Endothelial cell of umbilical vein (primary cell): ENCODE results near the gene TPK1. TPM values are rescaled to one million over a fixed set of nuclear protein-coding genes. Genes with fewer than 3 reads are reported as not detected.

Source experiments
- BruUV-seq: library from RNA; stranded (reverse); fragments of 400-500 nt; replicated peaks from 2 replicates; lab custom pipeline; 2021; lab: Mats Ljungman, UMichigan
- CTCF ChIA-PET: fragments of 300-600, 350-600 bp; sonication (Branson Sonifier 250); formaldehyde crosslinking; loops from one replicate; lab custom pipeline; 2021; ENCODE audit warnings: antibody characterized with exemption, inconsistent platforms; lab: Charles Lee
- POLR2A ChIA-PET: fragments of 300-600, 350-600 bp; sonication (Branson Sonifier 250); formaldehyde crosslinking; loops from one replicate; lab custom pipeline; 2021; ENCODE audit warnings: antibody characterized with exemption, inconsistent platforms; lab: Charles Lee
- DNase-seq: peaks from one replicate; pipeline ENCODE4 v3.0.0-alpha.2; 2011; ENCODE audit warnings: low read depth, low spot score
- FAIRE-seq: peaks from 2 replicates; lab custom pipeline; 2011; peaks lifted over from hg19 to GRCh38; lab: Jason Lieb, UNC
- H2AFZ ChIP-seq: 2 replicates; pipeline ENCODE4 v1.6.0; 2012; ENCODE audit warnings: low read depth, low read length, control low read depth, inconsistent platforms
- H3K27ac ChIP-seq: 2 replicates; pipeline ENCODE4 v1.5.1; 2011; ENCODE audit warnings: low read depth, mild to moderate bottlenecking, control low read depth, low read length, moderate library complexity; ENCODE audit not compliant: insufficient read depth
- H3K27me3 ChIP-seq, 2 experiments: 2 replicates each; pipeline versions ENCODE4 v1.6.0 to v1.6.1; 2011; ENCODE audit warnings: low read length in 2 of 2, mixed read lengths in 1 of 2; ENCODE audit not compliant: control insufficient read depth in 2 of 2, insufficient read depth in 2 of 2
- H3K36me3 ChIP-seq, 2 experiments: 2 replicates in 1 of 2; 3 replicates in 1 of 2; pipeline ENCODE4 v1.5.1; 2011; ENCODE audit warnings: low read length in 2 of 2, mild to moderate bottlenecking in 1 of 2, moderate library complexity in 1 of 2; ENCODE audit not compliant: control insufficient read depth in 2 of 2, insufficient read depth in 2 of 2; ENCODE audit errors: extremely low read depth in 1 of 2
- H3K4me1 ChIP-seq: 3 replicates; pipeline ENCODE4 v1.5.1; 2011; ENCODE audit warnings: mild to moderate bottlenecking, low read length; ENCODE audit not compliant: control insufficient read depth, insufficient read depth; ENCODE audit errors: extremely low read depth
- H3K4me2 ChIP-seq: 2 replicates; pipeline ENCODE4 v1.6.1; 2011; ENCODE audit warnings: low read length, control low read depth, mixed read lengths; ENCODE audit not compliant: insufficient read depth
- H3K4me3 ChIP-seq, 3 experiments: fragments of 200-600 bp in 1 of 3; sonication (generic), shearing (Covaris generic) in 1 of 3; replicated peaks in 1 of 3; 2 replicates each; pipeline ENCODE4 v1.5.1; 2011 to 2016; ENCODE audit warnings: control low read depth in 3 of 3, low read length in 3 of 3, mild to moderate bottlenecking in 2 of 3, inconsistent platforms in 1 of 3, low read depth in 1 of 3, moderate library complexity in 1 of 3; ENCODE audit not compliant: insufficient read depth in 1 of 3
- H3K79me2 ChIP-seq: 2 replicates; pipeline ENCODE4 v1.6.0; 2012; ENCODE audit warnings: low read length, inconsistent platforms; ENCODE audit not compliant: control insufficient read depth, insufficient read depth
- H3K9ac ChIP-seq: replicated peaks from 2 replicates; pipeline ENCODE3; 2011; ENCODE audit warnings: low read length, control low read depth; ENCODE audit not compliant: insufficient read depth; ENCODE audit errors: extremely low read depth
- H3K9me1 ChIP-seq: replicated peaks from 3 replicates; pipeline ENCODE4 v1.6.0; 2011; ENCODE audit warnings: mild to moderate bottlenecking, low read length; ENCODE audit not compliant: control insufficient read depth, insufficient read depth; ENCODE audit errors: extremely low read depth
- H3K9me3 ChIP-seq: replicated peaks from 2 replicates; pipeline ENCODE4 v1.5.1; 2012; ENCODE audit warnings: low read length, inconsistent platforms; ENCODE audit not compliant: control insufficient read depth, insufficient read depth
- H4K20me1 ChIP-seq: replicated peaks from 2 replicates; pipeline ENCODE3; 2011; ENCODE audit warnings: mild to moderate bottlenecking, low read length; ENCODE audit not compliant: control insufficient read depth, insufficient read depth; ENCODE audit errors: extremely low read depth
- CTCF ChIP-seq, 2 donors: IDR thresholded peaks; 1 replicate in 1 of 2; 2 replicates in 1 of 2; pipeline ENCODE4 v1.5.1; 2011; ENCODE audit warnings: low read length in 2 of 2, mild to moderate bottlenecking in 2 of 2, moderate library complexity in 2 of 2, control low read depth in 1 of 2, inconsistent platforms in 1 of 2, low read depth in 1 of 2; ENCODE audit not compliant: insufficient read depth in 1 of 2; ENCODE audit errors: extremely low read depth in 1 of 2
- EZH2 ChIP-seq: IDR thresholded peaks from 2 replicates; pipeline ENCODE4 v1.6.1; 2012; ENCODE audit warnings: borderline replicate concordance, low read depth, mild to moderate bottlenecking, moderate library complexity, low read length, inconsistent platforms; ENCODE audit not compliant: severe bottlenecking
- FOS ChIP-seq: IDR thresholded peaks from 2 replicates; pipeline ENCODE4 v1.6.1; 2011; ENCODE audit warnings: mild to moderate bottlenecking, low read length, moderate library complexity, borderline replicate concordance; ENCODE audit not compliant: insufficient read depth
- GATA2 ChIP-seq: IDR thresholded peaks from 2 replicates; pipeline ENCODE4 v1.7.0; 2011; ENCODE audit warnings: low read depth, mild to moderate bottlenecking, moderate library complexity, mixed read lengths, low read length; ENCODE audit not compliant: insufficient read length, insufficient read depth
- JUN ChIP-seq: IDR thresholded peaks from 2 replicates; pipeline ENCODE4 v1.6.1; 2011; ENCODE audit warnings: borderline replicate concordance, low read depth; ENCODE audit not compliant: insufficient read length, insufficient read depth
- MAX ChIP-seq: IDR thresholded peaks from 2 replicates; pipeline ENCODE4 v1.6.1; 2011; ENCODE audit not compliant: insufficient read depth, insufficient read length
- MYC ChIP-seq: IDR thresholded peaks from one replicate; pipeline ENCODE4 v1.6.1; 2011; ENCODE audit warnings: mild to moderate bottlenecking, low read depth, low read length
- POLR2A ChIP-seq: IDR thresholded peaks from 2 replicates; pipeline ENCODE4 v1.6.1; 2012; ENCODE audit warnings: low read depth, mild to moderate bottlenecking, control low read depth, low read length
- POLR2AphosphoS5 ChIP-seq: IDR thresholded peaks from 2 replicates; pipeline ENCODE4 v1.6.1; 2012; ENCODE audit warnings: low read depth, mild to moderate bottlenecking, control low read depth, low read length, moderate library complexity; ENCODE audit not compliant: insufficient read depth
- dilution Hi-C: fragments of 300-500 bp; cut with MboI; formaldehyde crosslinking; loops from one replicate; pipeline ENCODE4 v1.15.0; 2019; ENCODE audit warnings: low sequenced_read_pairs; ENCODE audit not compliant: extremely low pct_ligation_motif_present
- intact Hi-C: fragments of 100-400 bp; cut with micrococcal nuclease; formaldehyde crosslinking; loops from one replicate; pipeline ENCODE4 v1.10.0; 2022
- polyA plus RNA-seq, 4 experiments: library from polyadenylated mRNA; depleted of rRNA in 3 of 4; stranded (reverse) in 3 of 4; unstranded in 1 of 4; fragments of >200 nt; gene quantifications; 2 replicates each; pipeline versions ENCODE4 v1.2.1 to v1.2.3, GENCODE V29; 2011 to 2012; ENCODE audit warnings: missing spikeins in 1 of 4
- total RNA-seq: library from RNA; stranded (reverse); gene quantifications from 2 replicates; pipeline ENCODE4 v1.2.3, GENCODE V29; 2021

TPK1 gene
- total and polyA plus RNA-seq, 2 donors (not counting 3 experiments of a cell fraction or from before 2014, with no cell fraction given), result 7.5 to 9.3 TPM

GRCh38 chr7:144628176-144628575, 207.7 kb downstream of the TPK1 start:
- no peaks in the 10 kb centered on the region for H3K27me3 ChIP-seq
- H3K27ac ChIP-seq, result no peak overlapping the region
- dilution Hi-C loops, result no loop called here
- POLR2A ChIA-PET, result no interaction called here
- H3K4me2 ChIP-seq, result no peak overlapping the region
- H3K36me3 ChIP-seq, result no peaks in the 10 kb centered on the region
- CTCF ChIA-PET, result no interaction called here
- intact Hi-C loops, result no loop called here
- no TSS peak for BruUV-seq
- DNase-seq (no peak), FAIRE-seq (no peak)
- H3K79me2 ChIP-seq, result no peaks in the 10 kb centered on the region
- H3K9me3 ChIP-seq, result no peaks in the 10 kb centered on the region
- H3K4me3 ChIP-seq, result no peak overlapping the region
- no peaks in the 10 kb centered on the region for H3K9me1 ChIP-seq
- TF ChIP-seq FOS (no peak), EZH2 (no peak), JUN (no peak), POLR2A (no peak)
- no peaks in the 10 kb centered on the region for H3K4me1 ChIP-seq
- H2AFZ ChIP-seq, result no peak overlapping the region
- H4K20me1 ChIP-seq, result no peaks in the 10 kb centered on the region
- H3K9ac ChIP-seq, result no peak overlapping the region

GRCh38 chr7:144622745-144623144, 213.1 kb downstream of the TPK1 start:
- BruUV-seq, result no TSS peak
- dilution Hi-C loops, result no loop called here
- POLR2A ChIA-PET, result no interaction called here
- Histone ChIP-seq H3K9me1 (no peaks in the 10 kb centered on the region), H4K20me1 (no peaks in the 10 kb centered on the region), H3K36me3 (no peaks in the 10 kb centered on the region), H3K9me3 (no peaks in the 10 kb centered on the region), H3K4me3 (no peak overlapping the region), H3K27me3 (no peaks in the 10 kb centered on the region), H3K9ac (no peak overlapping the region), H3K27ac (no peak overlapping the region), H3K4me2 (no peak overlapping the region), H2AFZ (no peak overlapping the region), H3K4me1 (no peaks in the 10 kb centered on the region), H3K79me2 (no peaks in the 10 kb centered on the region)
- DNase-seq (no peak), FAIRE-seq (no peak)
- no peak for TF ChIP-seq CTCF (IDR thresholded peaks at IDR 0.05; ENCODE audit: extremely low read depth in 1 of 2, insufficient read depth in 1 of 2, low read depth in 1 of 2, low read length in 2 of 2)
- no peak for TF ChIP-seq JUN
- no peak for TF ChIP-seq GATA2
- TF ChIP-seq MYC, result no peak
- TF ChIP-seq EZH2, result no peak
- no peak for TF ChIP-seq FOS
- TF ChIP-seq POLR2AphosphoS5, result no peak
- TF ChIP-seq POLR2A, result no peak
- TF ChIP-seq MAX, result no peak
- CTCF ChIA-PET, result interaction anchor here (1.0 to 1.7 kb wide), 2 partner anchors 9 to 33 kb away, joined by 3 to 6 read pairs; no protein-coding TSS in a partner anchor
- intact Hi-C loops, result no loop called here
